Endothelial cell of umbilical vein (primary cell): Measurements from ENCODE around the gene TFAP2B.

Experiments used
- POLR2A ChIP-seq: IDR thresholded peaks from 2 replicates; pipeline ENCODE4 v1.6.1; 2012; ENCODE audit warnings: low read depth, mild to moderate bottlenecking, control low read depth, low read length
- TF ChIP-seq, protein P1 (sequence below): IDR thresholded peaks from 2 replicates; pipeline ENCODE4 v1.6.1; 2011; ENCODE audit not compliant: insufficient read depth, insufficient read length
- TF ChIP-seq, protein P2 (sequence below), 2 donors: IDR thresholded peaks; 1 replicate in 1 of 2; 2 replicates in 1 of 2; pipeline ENCODE4 v1.5.1; 2011; ENCODE audit warnings: low read length in 2 of 2, mild to moderate bottlenecking in 2 of 2, moderate library complexity in 2 of 2, control low read depth in 1 of 2, inconsistent platforms in 1 of 2, low read depth in 1 of 2; ENCODE audit not compliant: insufficient read depth in 1 of 2; ENCODE audit errors: extremely low read depth in 1 of 2

DNA sequence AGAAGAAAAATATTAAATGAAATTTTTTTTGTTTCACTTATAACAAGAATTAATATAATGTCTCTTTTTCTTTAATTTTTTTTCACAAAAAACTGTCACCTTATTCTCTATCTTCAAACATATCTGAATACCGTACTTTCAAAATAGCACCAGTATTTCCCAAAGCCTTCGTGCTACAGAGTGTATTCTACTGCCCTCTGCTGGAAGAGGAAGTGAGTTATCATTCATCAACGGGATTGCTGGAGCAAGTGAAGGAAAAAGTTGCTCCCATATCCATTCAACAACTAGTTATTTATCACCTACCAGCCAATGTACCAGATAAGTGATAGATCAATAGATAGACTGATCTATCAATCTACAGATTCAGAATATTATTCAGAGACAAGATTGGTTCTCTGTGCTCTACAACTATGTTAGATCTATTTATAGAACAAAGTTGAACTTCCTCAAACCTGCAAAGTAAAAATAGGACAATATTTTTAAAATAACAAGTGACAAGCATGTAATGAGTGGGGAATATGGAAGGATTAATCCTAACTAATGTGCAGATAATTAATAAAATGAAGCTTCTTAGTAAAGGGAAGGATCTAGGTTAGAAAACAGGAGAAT lies 26.7 kb upstream of the TFAP2B start:
- TF ChIP-seq, protein P1, sequence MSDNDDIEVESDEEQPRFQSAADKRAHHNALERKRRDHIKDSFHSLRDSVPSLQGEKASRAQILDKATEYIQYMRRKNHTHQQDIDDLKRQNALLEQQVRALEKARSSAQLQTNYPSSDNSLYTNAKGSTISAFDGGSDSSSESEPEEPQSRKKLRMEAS, result no peak
- TF ChIP-seq, protein P2, sequence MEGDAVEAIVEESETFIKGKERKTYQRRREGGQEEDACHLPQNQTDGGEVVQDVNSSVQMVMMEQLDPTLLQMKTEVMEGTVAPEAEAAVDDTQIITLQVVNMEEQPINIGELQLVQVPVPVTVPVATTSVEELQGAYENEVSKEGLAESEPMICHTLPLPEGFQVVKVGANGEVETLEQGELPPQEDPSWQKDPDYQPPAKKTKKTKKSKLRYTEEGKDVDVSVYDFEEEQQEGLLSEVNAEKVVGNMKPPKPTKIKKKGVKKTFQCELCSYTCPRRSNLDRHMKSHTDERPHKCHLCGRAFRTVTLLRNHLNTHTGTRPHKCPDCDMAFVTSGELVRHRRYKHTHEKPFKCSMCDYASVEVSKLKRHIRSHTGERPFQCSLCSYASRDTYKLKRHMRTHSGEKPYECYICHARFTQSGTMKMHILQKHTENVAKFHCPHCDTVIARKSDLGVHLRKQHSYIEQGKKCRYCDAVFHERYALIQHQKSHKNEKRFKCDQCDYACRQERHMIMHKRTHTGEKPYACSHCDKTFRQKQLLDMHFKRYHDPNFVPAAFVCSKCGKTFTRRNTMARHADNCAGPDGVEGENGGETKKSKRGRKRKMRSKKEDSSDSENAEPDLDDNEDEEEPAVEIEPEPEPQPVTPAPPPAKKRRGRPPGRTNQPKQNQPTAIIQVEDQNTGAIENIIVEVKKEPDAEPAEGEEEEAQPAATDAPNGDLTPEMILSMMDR (IDR thresholded peaks at IDR 0.05; ENCODE audit: extremely low read depth in 1 of 2, insufficient read depth in 1 of 2, low read depth in 1 of 2, low read length in 2 of 2), result peak; percentile 46 to 54
- no peak for TF ChIP-seq POLR2A
